HG02678 (cell line): ENCODE data around the gene LHX8.
"Not testable (repeated sequence)": the region's sequence is repeated elsewhere in the genome, so short reads cannot be mapped to it uniquely, and the experiment has no call there.

Experiments
- ATAC-seq: cut with Tn5 transposase; IDR thresholded peaks from one replicate; pipeline ENCODE4 v1.9.1; 2021; ENCODE audit warnings: mild to moderate bottlenecking, moderate library complexity; ENCODE audit not compliant: unreplicated experiment

Gene LHX8

GRCh38 chr1:75132242-75132811, 1.9 kb upstream of the LHX8 start:
- ATAC-seq = no peak

DNA sequence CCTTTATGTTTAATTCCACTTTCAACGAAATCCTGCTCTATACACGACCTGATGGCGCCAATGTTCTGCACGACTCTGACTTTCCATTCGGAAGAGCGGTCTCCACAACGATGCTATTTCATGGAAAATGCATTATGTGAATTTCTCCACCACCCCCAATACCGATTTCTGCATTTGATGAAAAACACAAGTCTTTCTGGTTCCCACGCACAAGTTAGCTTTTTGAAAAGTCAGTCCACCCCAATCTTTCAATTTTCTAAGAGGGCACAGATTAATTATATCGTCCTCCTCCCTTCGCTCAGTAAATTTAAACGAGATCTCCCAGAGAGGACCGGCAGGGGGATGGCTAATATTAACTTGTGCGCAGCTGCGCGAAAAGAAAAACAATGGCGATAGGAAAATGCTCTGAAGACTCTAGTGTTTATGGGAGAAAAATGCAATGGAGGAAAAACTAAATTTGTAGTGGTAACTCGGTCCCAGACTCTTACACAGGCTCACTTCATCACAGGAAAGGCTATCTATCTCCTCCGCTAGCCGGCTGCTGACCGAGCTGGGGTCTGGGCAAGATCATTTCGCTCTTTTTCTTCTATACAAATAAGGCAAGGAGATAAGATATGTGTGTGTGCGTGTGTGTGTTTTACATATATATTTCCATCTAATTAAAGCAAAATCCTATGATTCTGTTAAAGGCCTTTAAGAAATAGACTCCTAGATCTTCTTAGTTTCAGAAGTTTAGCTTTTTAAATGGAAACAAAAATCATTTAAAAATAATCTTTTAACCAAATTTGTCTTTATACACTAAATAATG, 1.2 kb upstream of the LHX8 start:
- ATAC-seq = no peak

DNA sequence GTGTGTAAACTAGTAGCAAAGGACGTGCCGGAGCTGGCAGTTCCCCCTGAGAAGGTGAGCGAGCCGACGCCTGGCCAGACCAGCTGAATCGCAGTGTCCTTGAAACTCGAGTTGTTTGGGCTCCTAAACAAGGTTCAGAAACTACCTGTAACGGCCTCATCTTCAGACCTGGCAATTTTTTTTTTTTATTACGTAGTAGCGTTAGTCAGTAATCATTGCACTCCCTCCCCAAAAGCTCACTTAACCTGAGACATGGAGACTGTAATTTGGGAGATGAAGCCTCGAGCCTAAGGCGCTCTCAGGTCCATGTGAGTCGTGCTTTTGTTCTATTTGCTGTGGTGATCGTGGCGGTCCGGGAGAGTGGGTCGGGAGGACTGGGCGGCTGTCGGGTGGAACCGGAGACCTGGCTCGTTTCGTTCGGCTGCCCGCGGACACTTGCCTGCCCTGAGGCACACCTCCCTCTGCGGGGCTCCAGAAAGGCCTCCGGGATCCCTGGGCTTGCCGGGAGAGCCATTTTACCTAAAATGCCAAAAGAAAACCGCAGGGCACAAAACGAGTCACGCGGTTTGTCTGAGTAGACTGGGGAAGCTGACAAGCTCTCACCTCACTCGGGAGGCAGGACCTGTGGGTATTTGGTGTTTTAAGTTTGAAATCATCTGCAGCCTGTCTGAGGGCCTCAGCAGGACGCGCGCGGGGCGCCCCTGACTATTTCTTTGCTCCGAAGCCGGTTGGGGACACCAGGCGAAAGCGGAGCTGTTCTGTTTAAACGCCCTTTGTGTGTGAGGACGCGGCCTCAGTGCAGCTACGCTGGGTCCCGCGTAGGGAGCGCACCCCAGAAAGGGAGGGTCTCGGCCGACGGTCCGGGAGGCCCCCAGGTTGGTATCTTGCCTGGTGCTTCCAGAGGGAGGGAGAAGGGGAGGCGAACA, 722 bp downstream of the LHX8 start:
- ATAC-seq = no peak

GRCh38 chr1:75135573-75136194, 1.5 kb downstream of the LHX8 start:
- no peak for ATAC-seq

DNA sequence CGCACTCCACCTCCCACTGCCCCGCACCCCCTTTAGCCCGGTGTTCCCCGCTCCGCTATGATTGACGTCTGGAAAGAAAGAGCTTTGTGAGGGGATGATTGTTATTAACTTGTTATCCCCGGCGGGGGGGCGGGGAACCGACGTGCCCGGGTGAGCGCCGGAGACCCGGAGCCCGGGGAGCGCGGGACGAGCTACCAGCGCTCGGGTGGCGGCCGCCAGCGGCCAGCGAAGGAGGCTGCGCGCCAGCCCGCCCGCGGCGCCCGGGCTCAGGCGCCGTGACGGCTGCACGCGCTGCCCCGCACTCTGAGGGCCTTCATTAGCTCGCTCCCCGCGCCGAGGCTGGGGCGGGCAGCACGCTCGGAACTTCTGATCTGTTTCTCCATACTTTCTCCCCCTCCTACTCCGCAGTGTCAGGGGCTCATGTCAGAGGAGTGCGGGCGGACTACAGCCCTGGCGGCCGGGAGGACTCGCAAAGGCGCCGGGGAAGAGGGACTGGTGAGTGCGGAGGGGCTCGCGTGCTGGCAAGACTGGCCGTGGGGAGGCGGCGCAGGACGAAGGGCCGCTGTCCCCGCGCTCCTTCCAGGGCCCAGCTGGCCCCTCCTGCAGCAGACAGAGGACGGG, 2.1 kb downstream of the LHX8 start:
- no peak for ATAC-seq

DNA sequence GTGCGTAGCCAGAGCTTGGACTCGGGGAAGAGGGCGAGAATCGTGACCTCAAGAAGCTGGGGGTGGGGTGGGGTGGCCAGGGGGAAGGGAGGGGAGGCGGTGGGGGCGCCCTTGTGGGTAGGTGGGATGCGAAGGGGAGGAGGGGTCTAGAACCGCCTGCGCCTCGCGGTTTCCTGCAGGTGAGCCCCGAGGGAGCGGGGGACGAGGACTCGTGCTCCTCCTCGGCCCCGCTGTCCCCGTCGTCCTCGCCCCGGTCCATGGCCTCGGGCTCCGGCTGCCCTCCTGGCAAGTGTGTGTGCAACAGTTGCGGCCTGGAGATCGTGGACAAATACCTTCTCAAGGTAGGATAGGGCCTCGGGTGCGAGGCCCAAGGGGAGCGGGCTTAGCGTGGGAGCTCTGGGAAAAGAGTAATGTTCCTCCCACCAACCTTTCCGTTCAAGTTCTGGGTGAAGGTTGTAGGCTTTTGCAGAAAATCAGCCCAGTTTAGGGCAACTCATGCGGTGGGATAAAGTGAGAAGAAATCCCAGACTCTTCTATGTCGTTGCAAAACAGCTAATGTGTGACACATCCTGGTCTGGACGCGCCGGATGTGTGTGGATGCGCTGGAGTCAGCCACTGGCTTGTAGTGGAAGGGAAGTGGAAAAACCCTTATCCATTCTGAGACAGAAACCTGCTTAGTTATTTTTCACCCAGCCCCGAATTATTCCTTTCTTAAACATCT, 2.9 kb downstream of the LHX8 start:
- ATAC-seq = no peak

DNA sequence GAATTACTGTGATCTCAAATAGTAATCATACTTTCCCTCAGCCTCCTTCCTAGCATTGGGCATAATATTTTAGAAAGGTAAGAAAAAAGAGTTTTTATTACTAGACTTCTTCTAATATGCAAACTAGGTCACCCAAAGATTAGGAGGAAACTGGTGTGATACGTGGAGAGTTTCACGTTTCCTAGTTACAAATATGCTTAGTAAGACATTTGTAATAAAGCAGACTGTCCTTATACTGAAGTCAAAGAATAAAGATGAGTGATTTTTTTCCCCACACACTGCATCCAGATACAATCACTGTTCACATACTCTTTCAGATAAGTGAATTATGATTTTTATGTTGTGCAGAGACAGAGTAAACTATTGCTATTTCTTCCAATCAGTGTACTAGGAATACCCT, 17.9 kb downstream of the LHX8 start:
- no peak for ATAC-seq

DNA sequence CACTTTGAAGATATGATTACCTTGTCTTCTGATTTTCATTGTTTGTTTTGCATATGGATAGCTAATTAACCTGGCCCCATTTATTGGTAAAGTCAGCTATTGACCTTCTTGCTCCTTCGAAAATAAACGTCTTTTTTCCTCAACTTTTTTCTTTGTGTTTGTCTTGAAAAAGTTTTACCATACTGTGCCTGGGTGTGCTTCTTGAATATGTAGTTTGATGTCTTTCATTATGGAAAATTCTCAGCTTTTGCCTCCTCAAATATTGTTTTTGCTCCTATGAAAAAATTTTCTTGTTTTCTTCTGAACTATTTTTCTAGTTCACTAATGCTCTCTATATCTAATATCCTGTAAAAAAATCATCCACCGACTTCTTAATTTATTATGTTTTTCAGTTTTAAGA, 25.0 kb downstream of the LHX8 start:
- no peak for ATAC-seq

DNA sequence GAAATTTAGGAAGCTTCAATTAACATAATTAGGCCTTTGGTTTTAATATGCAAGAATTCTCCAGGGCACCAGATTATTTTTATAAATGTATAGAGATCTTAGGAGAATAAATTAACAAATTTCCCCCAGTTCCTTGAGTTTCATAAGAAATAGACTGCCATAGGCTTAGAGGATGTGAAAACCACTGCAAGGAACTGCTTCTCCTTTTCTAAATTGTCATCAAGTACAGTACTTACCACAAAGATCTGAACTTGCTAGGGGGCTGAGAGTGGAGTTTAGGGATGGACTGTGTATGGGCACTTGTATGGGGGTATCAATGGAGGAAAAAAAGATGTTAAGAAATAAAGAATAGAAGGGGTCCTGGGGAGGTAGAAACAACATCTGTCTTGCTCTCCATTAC, 31.1 kb downstream of the LHX8 start:
- ATAC-seq = no peak

- ATAC-seq = no peak
Observed at GRCh38 chr1:75166821-75167220, 32.6 kb downstream of the LHX8 start.

GRCh38 chr1:75170011-75170410, 35.8 kb downstream of the LHX8 start:
- no peak for ATAC-seq

- no peak for ATAC-seq
Observed at GRCh38 chr1:75170981-75171380, 36.8 kb downstream of the LHX8 start.

DNA sequence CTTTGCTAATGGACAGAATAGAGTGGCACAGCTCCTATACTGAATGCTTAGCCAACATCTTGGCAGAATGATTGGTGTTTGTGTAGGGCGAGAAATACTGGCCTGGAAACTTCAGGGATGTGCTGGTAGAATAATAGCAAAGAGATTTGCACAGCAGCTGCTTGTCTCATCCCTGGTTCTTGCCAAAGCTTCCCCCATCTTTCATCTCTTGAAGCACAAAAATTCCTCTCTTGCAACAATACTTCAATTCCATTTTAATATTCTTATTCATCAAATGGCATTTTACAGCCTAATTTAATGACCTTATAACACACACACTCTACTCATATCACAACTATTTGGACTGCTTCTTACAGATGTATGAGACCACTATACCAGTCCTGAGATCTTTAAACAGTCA, 37.7 kb downstream of the LHX8 start:
- no peak for ATAC-seq

- no peak for ATAC-seq
Observed at GRCh38 chr1:75172556-75172955, 38.4 kb downstream of the LHX8 start.

DNA sequence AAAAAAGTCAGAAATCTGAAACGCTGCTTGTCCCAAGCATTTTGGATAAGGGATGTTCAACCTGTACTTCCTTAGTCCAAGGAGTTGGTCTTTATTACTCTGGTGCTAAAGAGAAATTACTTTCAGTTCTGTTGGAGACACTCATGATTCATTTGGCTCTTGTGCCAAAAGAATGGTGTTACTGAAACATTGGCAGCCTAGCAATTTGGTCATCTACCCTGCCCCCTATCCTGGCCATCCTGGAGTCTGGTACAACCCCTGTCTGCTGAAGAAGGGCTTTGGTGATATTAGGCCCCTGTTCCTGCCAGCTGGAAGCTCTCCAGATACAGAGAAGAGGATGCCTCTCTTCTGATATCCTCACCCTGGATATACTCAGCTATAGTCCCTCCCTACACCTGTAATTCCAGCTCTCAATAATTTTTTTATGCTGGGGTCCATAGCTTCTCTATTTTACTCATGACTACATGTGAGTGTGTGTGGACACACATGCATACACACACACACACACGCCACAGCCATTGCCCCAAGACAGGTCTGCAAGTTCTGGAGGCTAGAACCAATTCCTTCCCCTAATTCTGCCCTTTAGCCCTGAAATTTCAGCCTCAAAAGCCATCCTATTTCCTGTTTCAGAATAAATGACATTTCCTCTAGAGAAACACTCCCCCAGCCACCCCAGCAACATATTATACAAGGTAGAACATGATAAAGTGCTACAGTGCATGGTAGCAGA, 40.0 kb downstream of the LHX8 start:
- no peak for ATAC-seq

DNA sequence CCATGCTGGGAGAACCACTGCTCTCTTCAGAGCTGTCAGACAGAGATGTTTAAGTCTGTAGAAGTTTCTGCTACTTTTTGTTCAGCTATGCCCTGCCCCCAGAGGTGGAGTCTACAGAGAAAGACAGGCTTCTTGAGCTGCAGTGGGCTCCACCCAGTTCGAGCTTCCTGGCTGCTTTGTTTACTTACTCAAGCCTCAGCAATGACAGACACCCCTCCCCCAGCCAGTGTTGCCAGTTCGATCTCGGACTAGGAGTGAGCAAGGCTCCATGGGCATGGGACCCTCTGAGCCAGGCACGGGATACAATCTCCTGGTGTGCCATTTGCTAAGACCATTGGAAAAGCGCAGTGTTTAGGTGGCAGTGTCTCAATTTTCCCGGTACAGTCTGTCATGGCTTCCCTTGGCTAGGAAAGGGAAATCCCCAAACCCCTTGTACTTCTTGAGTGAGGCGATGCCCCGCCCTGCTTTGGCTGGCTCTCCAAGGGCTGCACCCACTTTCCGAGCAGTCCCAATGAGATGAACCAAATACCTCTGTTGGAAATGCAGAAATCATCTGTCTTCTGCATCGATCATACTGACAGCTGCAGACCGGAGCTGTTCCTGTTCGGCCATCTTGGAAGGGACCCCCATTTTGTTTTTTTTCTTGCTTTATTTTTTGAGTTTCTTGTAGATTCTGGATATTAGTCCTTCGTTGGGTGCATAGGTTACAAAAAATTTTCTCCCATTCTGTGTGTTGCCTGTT, 47.2 kb downstream of the LHX8 start:
- ATAC-seq = not testable (repeated sequence)

DNA sequence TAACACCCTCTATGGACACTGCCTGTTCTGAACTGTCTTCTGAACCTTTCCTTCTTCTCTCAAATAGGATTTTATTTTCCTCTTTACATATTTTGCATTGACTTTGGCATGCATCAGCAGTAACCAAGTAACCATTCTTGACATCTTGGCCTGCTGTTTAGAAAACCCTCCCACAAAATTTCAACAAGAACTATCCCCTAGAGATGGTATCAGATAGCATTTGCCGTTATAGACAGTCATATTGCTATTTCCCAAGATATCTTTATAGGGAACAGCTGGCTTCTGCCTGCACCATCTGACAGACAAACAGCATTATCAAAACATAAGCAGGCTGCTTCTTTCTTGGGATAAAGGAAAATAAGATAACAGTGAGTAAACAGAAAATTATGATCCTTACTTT, 54.7 kb downstream of the LHX8 start:
- no peak for ATAC-seq

DNA sequence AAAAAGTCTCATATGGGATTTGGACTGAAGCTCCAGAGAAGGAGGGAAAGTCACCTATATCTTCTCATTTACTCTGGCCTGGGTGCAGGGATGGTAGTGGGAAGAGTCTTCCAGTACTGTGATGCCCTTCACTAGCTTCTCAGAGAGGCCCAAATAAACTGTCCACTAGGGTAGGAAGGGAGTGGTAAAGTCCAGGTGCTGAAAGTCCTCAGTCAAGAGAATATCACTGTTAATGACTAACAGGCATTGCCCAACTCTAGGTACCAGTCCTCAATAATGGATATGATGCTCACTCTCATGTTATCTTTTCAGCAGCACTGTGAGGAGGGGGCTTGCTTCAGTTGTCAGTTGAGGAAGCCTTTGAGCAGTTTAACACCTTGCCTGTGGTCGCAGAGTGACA, 64.0 kb downstream of the LHX8 start:
- ATAC-seq = no peak

- ATAC-seq = no peak
Observed at GRCh38 chr1:75198761-75199160, 64.6 kb downstream of the LHX8 start.
